Measurements from ENCODE around the gene SPTAN1.
"Not testable (repeated sequence)": the region's sequence is repeated elsewhere in the genome, so short reads cannot be mapped to it uniquely, and the experiment has no call there.

DNA sequence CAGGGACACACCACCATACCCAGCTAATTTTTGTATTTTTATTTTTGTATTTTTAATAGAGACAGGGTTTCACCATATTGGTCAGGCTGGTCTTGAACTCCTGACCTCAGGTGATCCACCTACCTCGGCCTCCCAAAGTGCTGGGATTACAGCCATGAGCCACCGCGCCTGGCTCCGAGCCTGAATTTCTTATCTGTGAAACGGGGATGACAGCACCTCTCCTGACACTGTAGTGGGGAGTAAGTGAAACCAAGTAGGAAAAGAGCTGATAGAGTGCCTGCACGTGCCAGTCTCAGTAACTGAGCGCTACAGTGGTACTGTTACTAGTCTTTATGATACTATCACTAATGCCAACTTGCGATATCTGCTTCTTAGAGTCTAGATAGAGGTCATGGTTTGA, 32.8 kb downstream of the SPTAN1 start:
- TF ChIP-seq CTCF (IDR thresholded peaks at IDR 0.05); POLR2AphosphoS5 (IDR thresholded peaks at IDR 0.05); EP300 (IDR thresholded peaks at IDR 0.05); POLR2A (IDR thresholded peaks at IDR 0.05; ENCODE audit: low read depth): not testable (repeated sequence)

Measured in esophagus muscularis mucosa (tissue), 4 donors.